Lower lobe of right lung (tissue), 2 donors: ENCODE results near the gene CENPW. TPM values are rescaled to one million over a fixed set of nuclear protein-coding genes. Genes with fewer than 3 reads are reported as not detected.

Experiments used
- ATAC-seq, 2 donors: fragments of 200-7000 bp; cut with Tn5 transposase; one replicate each; pipeline ENCODE4 v1.9.1; 2020 to 2022; ENCODE audit warnings: mild to moderate bottlenecking in 2 of 2, moderate library complexity in 2 of 2
- DNase-seq: peaks from one replicate; pipeline ENCODE4 v3.0.0-alpha.2; 2020
- H3K27ac ChIP-seq: fragments of 200-600 bp; one replicate; pipeline ENCODE4 v1.8.0; 2022
- H3K27me3 ChIP-seq: fragments of 200-600 bp; one replicate; pipeline ENCODE4 v1.8.0; 2022; ENCODE audit warnings: low read depth
- H3K36me3 ChIP-seq: fragments of 200-600 bp; one replicate; pipeline ENCODE4 v1.8.0; 2022; ENCODE audit warnings: mild to moderate bottlenecking
- H3K4me1 ChIP-seq: fragments of 200-600 bp; one replicate; pipeline ENCODE4 v1.8.0; 2022
- H3K4me3 ChIP-seq: fragments of 200-600 bp; one replicate; pipeline ENCODE4 v1.8.0; 2022; ENCODE audit warnings: mild to moderate bottlenecking
- H3K9me3 ChIP-seq: fragments of 200-600 bp; one replicate; pipeline ENCODE4 v1.8.0; 2022
- CTCF ChIP-seq: fragments of 200-600 bp; IDR thresholded peaks from one replicate; pipeline ENCODE4 v1.8.0; 2022; ENCODE audit warnings: antibody characterized with exemption, mild to moderate bottlenecking
- intact Hi-C: fragments of 100-400 bp; cut with DNase I; formaldehyde crosslinking; loops from one replicate; pipeline ENCODE4 v1.11.0; 2022
- total RNA-seq: library from RNA; stranded (reverse); fragmentation: NEBNext Ultra II Directional; extraction: Animal tissue kit (Norgen Biotek cat#: 25700); gene quantifications from one replicate; pipeline ENCODE4 v1.2.1, GENCODE V29; 2021
- donor health status: DM: no; HTN: yes; CAD: no; lungs with severe emphysema.

Gene CENPW
- total RNA-seq, 1 donor from 2014 or later, result 7.1 TPM

DNA sequence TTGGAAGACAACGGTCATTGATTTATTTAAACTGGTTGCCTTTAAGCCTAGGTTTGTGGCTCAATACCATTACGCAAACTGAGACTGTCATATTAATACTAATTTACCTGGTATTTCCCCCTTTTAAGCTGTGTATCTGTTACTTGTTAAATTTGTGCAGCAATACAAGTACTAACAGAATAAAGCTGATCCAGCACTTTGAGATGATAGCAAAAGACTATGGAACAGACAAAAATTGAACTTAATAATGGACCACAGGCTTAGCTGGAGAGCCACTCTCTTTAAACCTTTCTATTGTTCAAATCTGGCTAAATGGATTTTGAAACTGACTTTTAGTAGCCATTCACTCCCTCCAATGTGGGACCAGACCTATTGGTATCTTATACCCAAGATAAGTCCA lies 6.2 kb upstream of the CENPW start:
- no peak for ATAC-seq

DNA sequence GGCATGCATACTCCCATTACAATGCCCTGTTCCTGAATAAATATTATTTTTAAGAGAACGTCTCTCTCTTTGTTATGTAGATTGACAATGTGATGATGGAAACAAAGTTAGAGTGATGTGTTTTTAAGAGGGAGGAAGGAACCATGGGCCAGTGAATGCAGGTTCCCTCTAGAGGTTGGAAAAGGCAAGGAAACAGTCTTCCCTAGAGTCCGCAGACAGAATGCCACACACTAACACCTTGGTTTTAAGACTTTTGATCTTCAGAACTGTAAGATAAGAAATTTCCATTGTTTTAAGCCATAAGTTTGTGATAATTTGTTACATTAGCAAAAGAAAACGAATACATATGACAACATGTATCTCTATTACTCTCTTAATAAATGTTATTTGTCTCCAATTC lies 4.7 kb upstream of the CENPW start:
- no peak for DNase-seq
- TF ChIP-seq CTCF, result no peak
- Histone ChIP-seq H3K27me3 (no peaks in the 10 kb centered on the region), H3K4me1 (peaks cover 6% of the 10 kb centered on the region), H3K4me3 (no peak overlapping the region), H3K36me3 (no peaks in the 10 kb centered on the region), H3K9me3 (no peaks in the 10 kb centered on the region), H3K27ac (no peak overlapping the region)
- intact Hi-C loops, result no loop called here
- no peak for ATAC-seq

More for the DNA sequence above, 6.2 kb upstream of the CENPW start:
- intact Hi-C loops, result no loop called here
- Histone ChIP-seq H3K27ac (no peak overlapping the region), H3K9me3 (no peaks in the 10 kb centered on the region), H3K4me3 (no peak overlapping the region), H3K4me1 (peaks cover 6% of the 10 kb centered on the region), H3K27me3 (no peaks in the 10 kb centered on the region), H3K36me3 (no peaks in the 10 kb centered on the region)
- no peak for DNase-seq
- TF ChIP-seq CTCF, result no peak

DNA sequence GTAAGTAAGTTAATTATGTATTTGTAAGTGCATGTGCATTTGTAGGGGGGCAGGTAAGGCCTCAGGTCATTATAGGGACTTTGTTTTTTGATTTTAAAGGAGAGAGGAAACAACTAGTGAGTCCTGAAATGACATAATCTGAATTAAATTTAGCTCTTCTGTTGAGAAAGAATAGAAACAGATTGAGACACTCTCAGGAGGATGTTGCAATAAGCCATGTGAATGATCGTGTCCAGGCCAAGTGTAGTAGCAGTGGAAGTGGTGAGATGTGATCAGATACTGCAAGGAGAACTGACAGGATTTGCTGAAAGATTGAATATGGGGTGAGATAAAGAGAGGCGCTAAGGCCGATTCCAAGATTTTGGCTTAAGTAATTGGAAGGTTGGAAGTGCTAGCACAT lies 2.6 kb upstream of the CENPW start:
- TF ChIP-seq CTCF, result no peak
- Histone ChIP-seq H3K36me3 (no peaks in the 10 kb centered on the region), H3K4me3 (no peak overlapping the region), H3K4me1 (peaks cover 17% of the 10 kb centered on the region), H3K27me3 (no peaks in the 10 kb centered on the region), H3K27ac (no peak overlapping the region), H3K9me3 (no peaks in the 10 kb centered on the region)
- no peak for DNase-seq
- intact Hi-C loops, result no loop called here
- peak; percentile 58 to 60 for ATAC-seq

DNA sequence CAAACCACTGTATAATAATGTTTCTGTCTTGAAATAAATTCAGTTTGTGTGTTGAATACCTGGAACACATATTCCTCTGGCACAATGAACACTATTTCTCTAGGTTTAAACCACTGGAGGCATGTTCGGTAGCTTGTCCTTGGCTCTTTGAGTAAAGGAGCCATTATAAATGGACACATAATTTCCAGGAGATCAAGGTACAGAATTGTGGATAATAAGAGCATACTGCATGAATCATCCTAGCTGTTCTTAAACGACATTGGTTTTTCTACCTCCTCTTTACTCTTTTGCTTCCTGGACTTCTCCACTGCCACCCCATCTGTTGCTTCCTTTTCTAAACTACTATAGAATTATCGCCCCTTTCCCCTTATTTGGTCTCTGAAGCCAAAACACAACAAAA lies 1.2 kb downstream of the CENPW start:
- ATAC-seq, result no peak
- H3K4me3 ChIP-seq, result peak overlapping the region; percentile 79

DNA sequence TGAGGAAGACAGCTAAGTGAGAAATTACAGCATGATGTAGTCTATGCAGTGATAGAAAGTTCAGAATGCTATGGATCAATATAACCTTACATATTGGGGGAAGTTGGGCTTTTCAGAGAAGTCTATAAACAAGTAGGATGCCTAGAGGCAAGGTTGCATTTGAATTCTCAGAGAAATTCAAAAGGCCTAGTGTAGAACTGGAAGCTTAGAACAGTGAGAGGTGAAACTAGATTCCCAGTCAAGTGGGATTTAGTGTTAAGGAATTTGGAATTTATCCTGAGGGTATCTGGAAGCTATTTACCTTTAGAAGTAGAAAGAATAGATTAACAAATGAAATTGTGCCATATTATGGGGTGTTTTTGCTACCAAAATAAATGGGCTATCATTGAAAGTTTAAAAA lies 4.3 kb downstream of the CENPW start:
- peaks cover 11% of the 10 kb centered on the region for H3K4me1 ChIP-seq
- DNase-seq (no peak), ATAC-seq (no peak)
- no peak overlapping the region for H3K4me3 ChIP-seq
- intact Hi-C loops, result no loop called here
- H3K27ac ChIP-seq, result no peak overlapping the region
- TF ChIP-seq CTCF, result no peak
- H3K27me3 ChIP-seq, result no peaks in the 10 kb centered on the region
- no peaks in the 10 kb centered on the region for H3K9me3 ChIP-seq
- H3K36me3 ChIP-seq, result no peaks in the 10 kb centered on the region

More for the DNA sequence above, 1.2 kb downstream of the CENPW start:
- Histone ChIP-seq H3K36me3 (no peaks in the 10 kb centered on the region), H3K27ac (no peak overlapping the region), H3K4me1 (peaks cover 17% of the 10 kb centered on the region), H3K9me3 (no peaks in the 10 kb centered on the region), H3K27me3 (no peaks in the 10 kb centered on the region)
- intact Hi-C loops, result no loop called here
- no peak for TF ChIP-seq CTCF
- no peak for DNase-seq

- TF ChIP-seq CTCF, result no peak
- Histone ChIP-seq H3K36me3 (no peaks in the 10 kb centered on the region), H3K27ac (no peak overlapping the region), H3K4me1 (no peaks in the 10 kb centered on the region), H3K4me3 (no peak overlapping the region), H3K27me3 (no peaks in the 10 kb centered on the region), H3K9me3 (no peaks in the 10 kb centered on the region)
- ATAC-seq (no peak), DNase-seq (no peak)
- intact Hi-C loops, result no loop called here
Observed at GRCh38 chr6:126351960-126352359, 12.0 kb downstream of the CENPW start.
